GM19467 (cell line): ENCODE results near the gene CKS1B.

Source experiments
- ATAC-seq: cut with Tn5 transposase; IDR thresholded peaks from one replicate; pipeline ENCODE4 v1.9.1; 2021; ENCODE audit warnings: mild to moderate bottlenecking, moderate library complexity; ENCODE audit not compliant: unreplicated experiment

The CKS1B gene

GRCh38 chr1:155001425-155001674 lies 26.9 kb downstream of the CKS1B start:
- peak; percentile 5 for ATAC-seq

- peak; percentile 49 for ATAC-seq
Observed at GRCh38 chr1:155001675-155002463, 27.4 kb downstream of the CKS1B start.

- no peak for ATAC-seq
Observed at GRCh38 chr1:155002464-155003226, 28.2 kb downstream of the CKS1B start, which contains the start of gene ZBTB7B. ZBTB7B (plus strand) TSS chr1:155002802; CDS start chr1:155014661, 11,859 bp downstream.

GRCh38 chr1:155003227-155003765 lies 28.8 kb downstream of the CKS1B start:
- no peak for ATAC-seq

GRCh38 chr1:155003766-155004351 lies 29.4 kb downstream of the CKS1B start:
- no peak for ATAC-seq

- ATAC-seq = no peak
Observed at GRCh38 chr1:155004352-155005075, 30.0 kb downstream of the CKS1B start.

- ATAC-seq = no peak
Observed at GRCh38 chr1:155005076-155006011, 30.9 kb downstream of the CKS1B start.

- ATAC-seq = no peak
Observed at GRCh38 chr1:155006601-155007101, 32.2 kb downstream of the CKS1B start.

GRCh38 chr1:155007251-155007828 lies 32.9 kb downstream of the CKS1B start:
- no peak for ATAC-seq

GRCh38 chr1:155008015-155008941 lies 33.8 kb downstream of the CKS1B start:
- ATAC-seq = no peak

GRCh38 chr1:155009221-155009711 lies 34.8 kb downstream of the CKS1B start:
- ATAC-seq = no peak

GRCh38 chr1:155009742-155010141 lies 35.3 kb downstream of the CKS1B start:
- no peak for ATAC-seq

- ATAC-seq = no peak
Observed at GRCh38 chr1:155010211-155010918, 35.9 kb downstream of the CKS1B start.

GRCh38 chr1:155011004-155011416 lies 36.5 kb downstream of the CKS1B start:
- ATAC-seq = no peak

GRCh38 chr1:155011437-155012025 lies 37.0 kb downstream of the CKS1B start:
- no peak for ATAC-seq

GRCh38 chr1:155012026-155012546 lies 37.6 kb downstream of the CKS1B start:
- no peak for ATAC-seq
